NB4 (cell line): ENCODE measurements around the gene AVPR1A.

Experiments
- MAX ChIP-seq: IDR thresholded peaks from 2 replicates; pipeline ENCODE4 v1.6.1; 2011; ENCODE audit warnings: low read depth, low read length
- MYC ChIP-seq: IDR thresholded peaks from 2 replicates; pipeline ENCODE4 v1.6.1; 2011; ENCODE audit warnings: low read depth, low read length
- POLR2A ChIP-seq: IDR thresholded peaks from 2 replicates; pipeline ENCODE4 v1.6.1; 2011; ENCODE audit warnings: mild to moderate bottlenecking; ENCODE audit not compliant: insufficient read length; ENCODE audit errors: extremely low read depth
- TF ChIP-seq, protein P1 (sequence below): IDR thresholded peaks from one replicate; pipeline ENCODE4 v1.5.1; 2012; ENCODE audit warnings: low read depth, low read length

DNA sequence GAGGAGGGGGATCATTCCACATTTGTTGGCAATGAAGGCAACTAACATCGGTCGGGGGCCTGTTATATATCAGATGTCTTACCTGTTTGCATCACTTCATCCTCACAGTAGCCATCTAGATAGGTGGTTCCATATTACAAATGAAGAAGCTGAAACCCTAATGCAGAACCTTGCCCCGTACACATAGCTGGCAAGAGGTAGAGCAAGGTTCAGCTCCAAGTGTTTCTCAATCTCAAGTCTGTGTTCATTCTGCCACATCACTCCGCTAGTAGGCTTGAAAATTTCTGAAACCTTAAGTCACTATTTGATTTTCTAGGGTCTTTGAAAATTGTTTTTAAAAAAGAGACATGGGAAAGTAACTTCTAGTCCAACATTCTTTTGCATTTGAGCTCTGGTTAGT is 17.0 kb downstream of the AVPR1A start:
- TF ChIP-seq, protein P1, sequence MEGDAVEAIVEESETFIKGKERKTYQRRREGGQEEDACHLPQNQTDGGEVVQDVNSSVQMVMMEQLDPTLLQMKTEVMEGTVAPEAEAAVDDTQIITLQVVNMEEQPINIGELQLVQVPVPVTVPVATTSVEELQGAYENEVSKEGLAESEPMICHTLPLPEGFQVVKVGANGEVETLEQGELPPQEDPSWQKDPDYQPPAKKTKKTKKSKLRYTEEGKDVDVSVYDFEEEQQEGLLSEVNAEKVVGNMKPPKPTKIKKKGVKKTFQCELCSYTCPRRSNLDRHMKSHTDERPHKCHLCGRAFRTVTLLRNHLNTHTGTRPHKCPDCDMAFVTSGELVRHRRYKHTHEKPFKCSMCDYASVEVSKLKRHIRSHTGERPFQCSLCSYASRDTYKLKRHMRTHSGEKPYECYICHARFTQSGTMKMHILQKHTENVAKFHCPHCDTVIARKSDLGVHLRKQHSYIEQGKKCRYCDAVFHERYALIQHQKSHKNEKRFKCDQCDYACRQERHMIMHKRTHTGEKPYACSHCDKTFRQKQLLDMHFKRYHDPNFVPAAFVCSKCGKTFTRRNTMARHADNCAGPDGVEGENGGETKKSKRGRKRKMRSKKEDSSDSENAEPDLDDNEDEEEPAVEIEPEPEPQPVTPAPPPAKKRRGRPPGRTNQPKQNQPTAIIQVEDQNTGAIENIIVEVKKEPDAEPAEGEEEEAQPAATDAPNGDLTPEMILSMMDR, result no peak
- no peak for TF ChIP-seq MYC
- no peak for TF ChIP-seq POLR2A
- TF ChIP-seq MAX, result no peak
